Activated naive CD4-positive, alpha-beta T cell treated with anti-CD3 and anti-CD28 coated beads, Interleukin-2, amount 50 U/mL, for 72 hours (primary cell): ENCODE measurements around the gene DGKB. TPM values are rescaled to one million over a fixed set of nuclear protein-coding genes. Genes with fewer than 3 reads are reported as not detected.

Source experiments
- ATAC-seq, 2 donors: fragments of 150-1000 bp; cut with Tn5 transposase; 2 replicates each; pipeline ENCODE4 v1.10.0; 2021; ENCODE audit warnings: mild to moderate bottlenecking in 2 of 2, moderate library complexity in 2 of 2
- DNase-seq, 2 donors: peaks; one replicate each; pipeline ENCODE4 v3.0.0; 2021 to 2022; ENCODE audit warnings: low spot score in 2 of 2
- H3K27ac Mint-ChIP-seq, 2 donors: one replicate each; pipeline ENCODE4 v1.8.0; 2022; ENCODE audit warnings: mild to moderate bottlenecking in 2 of 2, mixed read lengths in 2 of 2
- H3K36me3 Mint-ChIP-seq, 2 donors: one replicate each; pipeline ENCODE4 v1.8.0; 2022; ENCODE audit warnings: mixed read lengths in 2 of 2
- H3K9me3 Mint-ChIP-seq, 2 donors: one replicate each; pipeline ENCODE4 v1.8.0; 2022; ENCODE audit warnings: mixed read lengths in 2 of 2
- total RNA-seq, 2 donors: library from RNA; stranded (reverse); gene quantifications; one replicate each; pipeline ENCODE4 v1.2.3, GENCODE V29; 2022

DGKB gene
- total RNA-seq, 2 donors from 2014 or later = not detected

- no peak for ATAC-seq
- no peak overlapping the region for H3K27ac Mint-ChIP-seq
- no peaks in the 10 kb centered on the region for H3K36me3 Mint-ChIP-seq
- DNase-seq = no peak
- H3K9me3 Mint-ChIP-seq = peaks cover 0 to 3% of the 10 kb centered on the region in 2 donors
Measured at GRCh38 chr7:14805105-14805719, 97.3 kb downstream of the DGKB start.

GRCh38 chr7:14800664-14801063 is 101.9 kb downstream of the DGKB start:
- DNase-seq (no peak), ATAC-seq (no peak)
- H3K27ac Mint-ChIP-seq = no peak overlapping the region
- H3K36me3 Mint-ChIP-seq = no peaks in the 10 kb centered on the region
- H3K9me3 Mint-ChIP-seq = no peaks in the 10 kb centered on the region

GRCh38 chr7:14793151-14793550 is 109.4 kb downstream of the DGKB start:
- ATAC-seq (no peak), DNase-seq (no peak)
- peaks cover 6 to 8% of the 10 kb centered on the region in 2 donors for H3K9me3 Mint-ChIP-seq
- H3K36me3 Mint-ChIP-seq = no peaks in the 10 kb centered on the region
- no peak overlapping the region for H3K27ac Mint-ChIP-seq

GRCh38 chr7:14787551-14787950 is 115.0 kb downstream of the DGKB start:
- H3K36me3 Mint-ChIP-seq = no peaks in the 10 kb centered on the region

GRCh38 chr7:14786314-14786895 is 116.1 kb downstream of the DGKB start:
- DNase-seq = no peak
- Mint-ChIP-seq H3K27ac (no peak overlapping the region), H3K9me3 (peaks cover 4 to 6% of the 10 kb centered on the region in 2 donors), H3K36me3 (no peaks in the 10 kb centered on the region)
- ATAC-seq = no peak

More at GRCh38 chr7:14787551-14787950, 115.0 kb downstream of the DGKB start:
- ATAC-seq (no peak), DNase-seq (no peak)
- peaks cover under 1 to 6% of the 10 kb centered on the region in 2 donors for H3K9me3 Mint-ChIP-seq
- no peak overlapping the region for H3K27ac Mint-ChIP-seq

- ATAC-seq = no peak
- H3K27ac Mint-ChIP-seq = no peak overlapping the region
- DNase-seq = no peak
- H3K9me3 Mint-ChIP-seq = peaks cover 14 to 18% of the 10 kb centered on the region in 2 donors
- H3K36me3 Mint-ChIP-seq = peaks cover 6 to 7% of the 10 kb centered on the region in 2 donors
Measured at GRCh38 chr7:14777806-14778205, 124.7 kb downstream of the DGKB start.

GRCh38 chr7:14776266-14776665 is 126.3 kb downstream of the DGKB start:
- H3K27ac Mint-ChIP-seq = no peak overlapping the region
- H3K36me3 Mint-ChIP-seq = peaks cover 6 to 7% of the 10 kb centered on the region in 2 donors
- H3K9me3 Mint-ChIP-seq = peaks cover 13 to 14% of the 10 kb centered on the region in 2 donors
- DNase-seq (no peak), ATAC-seq (no peak)

GRCh38 chr7:14773729-14774271 is 128.8 kb downstream of the DGKB start:
- Mint-ChIP-seq H3K9me3 (peaks cover 8 to 10% of the 10 kb centered on the region in 2 donors), H3K36me3 (peaks cover 6 to 7% of the 10 kb centered on the region in 2 donors), H3K27ac (no peak overlapping the region)
- no peak for ATAC-seq
- no peak for DNase-seq

GRCh38 chr7:14770614-14771013 is 131.9 kb downstream of the DGKB start:
- DNase-seq (no peak), ATAC-seq (no peak)
- Mint-ChIP-seq H3K36me3 (peaks cover 2 to 3% of the 10 kb centered on the region in 2 donors), H3K9me3 (peaks cover 6 to 7% of the 10 kb centered on the region in 2 donors), H3K27ac (no peak overlapping the region)

GRCh38 chr7:14769261-14769660 is 133.3 kb downstream of the DGKB start:
- no peak overlapping the region for H3K27ac Mint-ChIP-seq
- peaks cover 4 to 7% of the 10 kb centered on the region in 2 donors for H3K9me3 Mint-ChIP-seq
- DNase-seq (no peak), ATAC-seq (no peak)
- no peaks in the 10 kb centered on the region for H3K36me3 Mint-ChIP-seq

GRCh38 chr7:14767716-14768425 is 134.7 kb downstream of the DGKB start:
- Mint-ChIP-seq H3K36me3 (no peaks in the 10 kb centered on the region), H3K27ac (no peak overlapping the region), H3K9me3 (peaks cover 3 to 12% of the 10 kb centered on the region in 2 donors)
- ATAC-seq (no peak), DNase-seq (no peak)

- Mint-ChIP-seq H3K9me3 (peaks cover 3 to 12% of the 10 kb centered on the region in 2 donors), H3K27ac (no peak overlapping the region), H3K36me3 (no peaks in the 10 kb centered on the region)
- ATAC-seq (no peak), DNase-seq (no peak)
Measured at GRCh38 chr7:14766747-14767146, 135.8 kb downstream of the DGKB start.

GRCh38 chr7:14765731-14766130 is 136.8 kb downstream of the DGKB start:
- H3K9me3 Mint-ChIP-seq = peaks cover 3 to 17% of the 10 kb centered on the region in 2 donors
- no peaks in the 10 kb centered on the region for H3K36me3 Mint-ChIP-seq
- no peak overlapping the region for H3K27ac Mint-ChIP-seq
- ATAC-seq = no peak
- no peak for DNase-seq

- DNase-seq (no peak), ATAC-seq (no peak)
- no peak overlapping the region for H3K27ac Mint-ChIP-seq
- H3K36me3 Mint-ChIP-seq = no peaks in the 10 kb centered on the region
- H3K9me3 Mint-ChIP-seq = peaks cover 8 to 17% of the 10 kb centered on the region in 2 donors
Measured at GRCh38 chr7:14762561-14762960, 140.0 kb downstream of the DGKB start.

- DNase-seq = no peak
- Mint-ChIP-seq H3K36me3 (no peaks in the 10 kb centered on the region), H3K9me3 (peaks cover 8 to 14% of the 10 kb centered on the region in 2 donors), H3K27ac (no peak overlapping the region)
- no peak for ATAC-seq
Measured at GRCh38 chr7:14761510-14762296, 140.8 kb downstream of the DGKB start.

GRCh38 chr7:14760730-14761478 is 141.6 kb downstream of the DGKB start:
- no peak for ATAC-seq
- Mint-ChIP-seq H3K27ac (no peak overlapping the region), H3K9me3 (peaks cover 8 to 10% of the 10 kb centered on the region in 2 donors)

More at GRCh38 chr7:14760730-14761478, 141.6 kb downstream of the DGKB start:
- no peaks in the 10 kb centered on the region for H3K36me3 Mint-ChIP-seq
- DNase-seq = no peak
